Middle frontal gyrus (tissue), 1 donor: ENCODE results near the gene SYNDIG1L.
"Not testable (repeated sequence)": the region's sequence is repeated elsewhere in the genome, so short reads cannot be mapped to it uniquely, and the experiment has no call there.

ENCODE experiments used
- DNase-seq: peaks from one replicate; pipeline ENCODE4 v3.0.0-alpha.2; 2015; ENCODE audit warnings: low spot score; ENCODE audit errors: extremely low spot score

The SYNDIG1L gene

GRCh38 chr14:74403619-74404417 lies 22.2 kb downstream of the SYNDIG1L start:
- no peak for DNase-seq

GRCh38 chr14:74402401-74403251 lies 23.4 kb downstream of the SYNDIG1L start:
- DNase-seq = no peak

- no peak for DNase-seq
Observed at GRCh38 chr14:74401504-74402241, 24.3 kb downstream of the SYNDIG1L start.

GRCh38 chr14:74400919-74401503 lies 25.0 kb downstream of the SYNDIG1L start:
- no peak for DNase-seq

- DNase-seq = no peak
Observed at GRCh38 chr14:74400031-74400685, 25.9 kb downstream of the SYNDIG1L start.

- no peak for DNase-seq
Observed at GRCh38 chr14:74395094-74395493, 30.9 kb downstream of the SYNDIG1L start.

GRCh38 chr14:74394549-74394948 lies 31.5 kb downstream of the SYNDIG1L start:
- no peak for DNase-seq

- no peak for DNase-seq
Observed at GRCh38 chr14:74392616-74393570, 33.1 kb downstream of the SYNDIG1L start.

- DNase-seq = no peak
Observed at GRCh38 chr14:74391479-74391878, 34.5 kb downstream of the SYNDIG1L start.

GRCh38 chr14:74390505-74390904 lies 35.5 kb downstream of the SYNDIG1L start:
- not testable (repeated sequence) for DNase-seq

GRCh38 chr14:74389980-74390379 lies 36.0 kb downstream of the SYNDIG1L start:
- no peak for DNase-seq

GRCh38 chr14:74382231-74382630 lies 43.8 kb downstream of the SYNDIG1L start:
- no peak for DNase-seq

- not testable (repeated sequence) for DNase-seq
Observed at GRCh38 chr14:74381571-74381970, 44.4 kb downstream of the SYNDIG1L start.

- DNase-seq = no peak
Observed at GRCh38 chr14:74380845-74381244, 45.2 kb downstream of the SYNDIG1L start.

- DNase-seq = no peak
Observed at GRCh38 chr14:74380172-74380571, 45.8 kb downstream of the SYNDIG1L start.

GRCh38 chr14:74377976-74378690 lies 47.9 kb downstream of the SYNDIG1L start:
- no peak for DNase-seq

GRCh38 chr14:74368441-74368840 lies 57.6 kb downstream of the SYNDIG1L start:
- DNase-seq = no peak

GRCh38 chr14:74368026-74368425 lies 58.0 kb downstream of the SYNDIG1L start:
- no peak for DNase-seq

- no peak for DNase-seq
Observed at GRCh38 chr14:74364271-74364880, 61.6 kb downstream of the SYNDIG1L start.
